ENCODE data around the gene CHEK2. TPM values are rescaled to one million over a fixed set of nuclear protein-coding genes. Genes with fewer than 3 reads are reported as not detected.

Gene CHEK2
- total RNA-seq (8.1 and 30.3 TPM in 2 replicates), polyA plus RNA-seq (15.0 and 28.4 TPM in 2 replicates)

DNA sequence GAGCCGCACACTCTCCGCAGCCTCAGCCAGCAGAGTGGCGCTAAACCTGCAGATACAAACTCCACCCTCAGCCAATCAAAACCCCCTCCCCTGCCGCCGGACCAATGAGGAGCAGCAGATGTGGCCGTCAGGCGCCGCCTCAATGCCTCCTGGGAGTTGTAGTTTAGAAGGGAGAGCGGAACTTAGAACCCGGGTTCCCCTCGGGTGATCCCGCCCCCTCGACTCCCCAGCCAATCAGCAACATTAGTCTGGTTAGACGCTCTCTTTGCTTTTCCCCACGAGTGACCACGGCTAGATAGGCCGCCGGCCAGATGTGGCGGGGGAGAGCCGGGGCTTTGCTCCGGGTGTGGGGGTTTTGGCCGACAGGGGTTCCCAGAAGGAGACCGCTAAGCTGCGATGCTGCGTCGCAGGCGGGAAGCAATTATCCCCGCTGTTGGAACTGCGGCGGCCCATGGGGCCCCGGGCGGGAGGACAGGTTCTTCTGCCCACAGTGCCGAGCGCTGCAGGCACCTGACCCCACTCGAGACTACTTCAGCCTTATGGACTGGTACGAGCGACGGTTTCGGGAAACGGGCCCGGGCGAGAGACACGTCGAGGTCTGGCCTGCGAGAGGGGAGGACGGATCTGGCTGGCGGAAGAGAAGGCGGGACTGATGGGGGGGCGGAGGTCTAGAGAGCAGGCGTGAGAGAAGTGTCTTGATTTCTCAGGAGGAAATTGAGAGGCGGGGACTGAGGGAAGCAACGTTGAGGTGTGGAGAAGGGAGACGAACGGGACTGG, at the start of gene CHEK2, which contains the start of gene HSCB:
Gene CHEK2 (minus strand): TSS at position 36 of the 777 bp plus-strand sequence. CDS start 7,099 bp downstream, outside the sequence.
Gene HSCB (plus strand): TSS at position 255 of the 777 bp plus-strand sequence. CDS start 57 bp downstream, at position 312.
- H3K4me1 ChIP-seq (ENCODE audit: low read depth): peaks cover 3% of the 10 kb centered on the region
- peaks cover 14% of the 10 kb centered on the region for H3K36me3 ChIP-seq
- no peaks in the 10 kb centered on the region for H3K27me3 ChIP-seq
- peak; percentile 98 to 99 for DNase-seq (ENCODE audit: low read depth in 1 of 2, low spot score in 1 of 2)
- peak within 1 kb of the TSS; percentile 66 for H3K4me3 ChIP-seq
- peak; percentile 2 for TF ChIP-seq CTCF (IDR thresholded peaks at IDR 0.05; ENCODE audit: low read depth, low read length)
- peak within 1 kb of the TSS; percentile 94 for H3K27ac ChIP-seq
- H3K9me3 ChIP-seq (ENCODE audit: low read depth): no peaks in the 10 kb centered on the region

DNA sequence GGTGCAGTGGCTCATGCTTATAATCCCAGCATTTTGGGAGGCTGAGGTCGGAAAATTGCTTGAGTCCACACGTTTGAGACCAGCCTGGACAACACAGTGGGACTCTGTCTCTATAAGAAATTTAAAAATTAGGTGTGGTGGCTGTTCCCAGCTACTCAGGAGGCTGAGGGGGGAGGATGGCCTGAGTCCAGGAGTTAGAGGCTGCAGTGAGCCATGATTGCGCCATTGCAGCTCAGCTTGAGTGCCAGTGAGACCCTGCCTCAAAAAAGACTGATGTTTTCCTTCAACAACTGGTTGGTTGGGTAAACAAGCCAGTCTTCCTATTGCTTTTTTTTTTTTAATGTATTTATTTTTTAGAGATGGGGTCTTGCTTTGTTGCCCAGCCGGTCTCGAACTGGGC, 49.5 kb upstream of the CHEK2 start:
- H3K4me3 ChIP-seq: no peak overlapping the region
- H3K27ac ChIP-seq: peak overlapping the region; percentile 6
- no peak for DNase-seq (ENCODE audit: low read depth in 1 of 2, low spot score in 1 of 2)
- no peaks in the 10 kb centered on the region for H3K4me1 ChIP-seq (ENCODE audit: low read depth)
- H3K27me3 ChIP-seq: no peaks in the 10 kb centered on the region
- TF ChIP-seq CTCF (IDR thresholded peaks at IDR 0.05; ENCODE audit: low read depth, low read length): no peak
- H3K9me3 ChIP-seq (ENCODE audit: low read depth): no peaks in the 10 kb centered on the region
- peaks cover 27% of the 10 kb centered on the region for H3K36me3 ChIP-seq

GRCh38 chr22:28788601-28789000, 47.0 kb upstream of the CHEK2 start:
- H3K27ac ChIP-seq: no peak overlapping the region
- TF ChIP-seq CTCF (IDR thresholded peaks at IDR 0.05; ENCODE audit: low read depth, low read length): no peak
- peaks cover 31% of the 10 kb centered on the region for H3K36me3 ChIP-seq
- no peak for DNase-seq (ENCODE audit: low read depth in 1 of 2, low spot score in 1 of 2)
- H3K27me3 ChIP-seq: no peaks in the 10 kb centered on the region
- no peak overlapping the region for H3K4me3 ChIP-seq
- H3K4me1 ChIP-seq (ENCODE audit: low read depth): no peaks in the 10 kb centered on the region
- no peaks in the 10 kb centered on the region for H3K9me3 ChIP-seq (ENCODE audit: low read depth)

DNA sequence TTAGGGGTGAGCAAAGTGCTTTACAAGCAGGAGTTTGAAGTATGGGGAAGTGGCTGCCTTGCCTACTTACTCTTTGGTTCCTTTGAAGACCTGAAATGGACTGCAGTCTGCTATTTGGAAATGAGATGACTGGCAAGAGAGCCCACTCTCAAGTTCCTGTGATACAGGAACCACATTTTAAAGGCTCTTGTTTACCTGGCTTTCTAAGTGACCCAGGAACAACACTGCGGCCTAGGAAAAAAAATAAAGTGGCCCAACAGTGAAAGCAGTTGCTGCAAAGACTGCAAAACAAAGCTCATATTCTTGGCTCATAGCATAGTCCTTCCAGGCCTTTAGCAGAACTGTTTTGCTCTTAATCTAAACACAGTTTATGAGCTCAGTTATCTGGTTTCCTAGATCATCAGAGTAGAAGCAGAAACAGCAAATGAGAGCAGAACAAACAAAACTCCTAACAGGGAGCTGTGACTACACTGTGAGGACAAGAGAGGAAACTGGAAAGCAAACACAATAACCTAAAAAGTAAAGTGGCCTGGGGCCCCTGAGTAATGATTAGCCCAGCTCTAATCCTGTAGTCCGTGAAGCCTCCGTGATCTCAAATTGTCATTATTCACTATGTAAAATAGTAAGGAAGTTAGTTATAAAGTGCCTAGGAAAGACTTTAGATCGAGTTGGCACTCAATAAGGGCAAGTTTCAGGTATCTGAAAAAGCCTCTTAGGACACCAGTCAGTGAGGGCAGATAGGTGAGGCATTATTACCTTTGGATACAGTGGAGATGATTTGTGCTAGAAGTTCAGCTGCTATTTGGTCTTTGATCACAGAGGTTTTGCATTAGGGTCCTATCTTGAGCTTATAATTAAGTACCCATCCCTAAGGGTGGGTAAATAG, 42.4 kb upstream of the CHEK2 start:
- TF ChIP-seq CTCF (IDR thresholded peaks at IDR 0.05; ENCODE audit: low read depth, low read length): no peak
- Histone ChIP-seq H3K4me1 (ENCODE audit: low read depth) (peaks cover 8% of the 10 kb centered on the region), H3K4me3 (no peak overlapping the region), H3K9me3 (ENCODE audit: low read depth) (no peaks in the 10 kb centered on the region), H3K27ac (peak overlapping the region; percentile 78), H3K27me3 (no peaks in the 10 kb centered on the region), H3K36me3 (peaks cover 42% of the 10 kb centered on the region)
- peak in 1 of 2 donors; percentile 39 for DNase-seq (ENCODE audit: low read depth in 1 of 2, low spot score in 1 of 2)

DNA sequence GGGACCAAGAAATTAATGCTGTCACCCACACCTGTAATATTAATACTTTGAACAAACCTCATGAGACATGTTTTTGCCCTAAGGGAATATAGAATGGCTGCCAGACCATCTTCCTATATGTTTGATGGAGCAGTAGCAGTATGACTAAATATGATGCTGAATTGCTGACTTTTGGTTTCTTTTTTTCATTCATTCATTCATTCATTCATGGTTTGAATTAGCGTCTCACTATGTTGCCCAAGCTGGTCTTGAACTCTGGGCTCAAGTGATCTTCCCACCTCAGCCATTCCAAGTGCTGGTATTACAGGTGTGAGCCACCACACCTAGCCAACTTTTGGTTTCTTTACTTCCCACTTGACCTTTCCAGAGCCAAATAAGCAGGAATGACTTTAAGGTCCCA, 38.7 kb upstream of the CHEK2 start:
- Histone ChIP-seq H3K27ac (no peak overlapping the region), H3K27me3 (no peaks in the 10 kb centered on the region), H3K36me3 (peaks cover 32% of the 10 kb centered on the region), H3K9me3 (ENCODE audit: low read depth) (no peaks in the 10 kb centered on the region), H3K4me1 (ENCODE audit: low read depth) (peaks cover 13% of the 10 kb centered on the region), H3K4me3 (no peak overlapping the region)
- no peak for TF ChIP-seq CTCF (IDR thresholded peaks at IDR 0.05; ENCODE audit: low read depth, low read length)
- no peak for DNase-seq (ENCODE audit: low read depth in 1 of 2, low spot score in 1 of 2)

Measured in cardiac muscle cell (in vitro differentiated cells and primary cell).